Inflammatory macrophage treated with lipopolysaccharide for 4 hours (primary cell): ENCODE data around the gene PGR.

Experiments used
- DNase-seq: peaks from one replicate; pipeline ENCODE4 v3.0.0-alpha.2; 2020

Gene PGR

DNA sequence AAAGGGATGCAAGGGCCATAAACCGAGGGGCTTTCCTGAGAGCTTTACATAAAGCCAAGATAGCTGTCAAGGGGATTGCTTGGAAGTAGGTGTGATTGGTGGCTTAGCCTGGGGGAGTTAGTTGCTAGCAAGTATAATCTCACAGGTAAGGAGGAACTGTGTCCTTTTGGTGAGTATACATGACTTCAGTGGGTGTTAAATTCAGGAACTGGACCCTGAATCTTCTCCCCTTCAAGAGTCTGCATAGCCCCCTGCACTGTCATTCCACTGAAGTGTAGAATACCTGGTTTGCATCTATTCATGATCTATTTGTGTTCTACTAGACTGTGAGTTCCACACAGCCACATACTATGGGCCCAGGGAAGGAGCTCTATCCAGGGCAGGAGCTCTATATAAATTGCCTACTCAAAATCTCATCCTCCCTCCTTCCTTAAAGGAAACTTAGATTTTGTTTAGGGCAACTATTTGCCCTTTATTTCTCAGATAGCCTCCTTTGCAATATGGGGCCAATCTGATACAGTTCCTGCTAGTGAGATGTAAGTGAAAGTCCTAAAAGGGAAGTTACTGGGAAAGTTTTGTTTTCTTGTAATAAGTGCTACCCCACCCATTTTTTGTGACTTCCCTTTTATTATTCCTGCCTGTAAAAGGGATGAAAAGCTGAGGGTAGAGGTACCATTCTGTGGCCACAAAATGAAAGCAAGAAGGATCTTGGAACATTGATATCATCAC is 120.5 kb downstream of the PGR start:
- peak; percentile 49 for DNase-seq

DNA sequence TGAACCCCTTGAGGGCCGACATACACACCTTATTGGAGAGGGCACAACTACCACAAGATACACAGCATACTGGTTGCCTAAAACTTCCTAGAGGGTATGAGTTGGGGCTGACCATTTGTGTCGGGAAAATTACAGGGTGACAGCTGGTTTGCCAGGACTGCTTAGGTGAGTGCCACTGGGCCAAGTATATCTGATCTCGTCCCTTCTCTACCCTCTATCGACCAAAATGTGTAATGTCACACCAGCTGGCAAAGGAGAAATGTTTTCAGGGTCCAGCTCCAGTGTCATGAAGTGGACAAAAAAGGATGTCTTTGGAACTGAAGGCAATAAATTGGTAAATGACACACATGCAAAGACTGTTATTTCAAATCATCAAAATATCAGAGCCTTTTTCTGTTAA is 126.1 kb downstream of the PGR start:
- no peak for DNase-seq

DNA sequence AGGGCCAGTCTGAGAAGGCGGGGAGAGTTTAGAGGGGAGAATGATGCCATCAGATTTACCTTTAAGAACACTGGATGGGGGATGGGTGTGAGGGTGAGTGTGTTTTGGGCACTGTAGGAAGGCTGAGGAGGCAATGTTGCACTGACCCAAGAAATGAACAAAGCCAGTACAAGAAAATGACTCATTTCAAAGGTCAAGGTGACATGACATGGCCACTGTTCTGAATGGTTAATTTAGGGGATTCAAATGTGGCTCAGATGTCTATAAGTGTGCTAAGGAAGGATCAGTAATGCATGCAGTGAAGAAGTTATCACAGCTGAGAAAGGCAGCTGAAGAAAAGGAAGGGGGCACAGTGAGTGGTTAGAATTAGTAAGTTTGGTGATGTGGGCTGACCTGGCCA is 129.9 kb downstream of the PGR start:
- DNase-seq: no peak

DNA sequence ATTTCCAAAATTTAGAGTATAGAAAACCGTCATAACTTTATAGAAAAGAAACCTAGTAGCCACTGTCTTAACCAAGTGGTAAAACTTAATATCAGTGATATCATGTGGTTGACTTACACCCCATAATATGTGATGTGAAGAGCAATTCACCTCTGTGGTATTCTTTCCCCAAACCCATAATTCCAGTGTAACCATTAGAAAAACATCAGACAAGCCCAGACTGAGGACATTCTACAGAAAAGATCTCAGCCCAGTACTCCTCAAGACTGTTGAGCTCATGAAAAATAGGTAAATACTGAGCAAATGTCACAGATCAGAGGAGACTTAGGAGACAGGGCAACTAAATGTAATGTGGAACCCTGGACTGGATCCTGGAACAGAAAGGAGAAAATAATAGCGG is 134.6 kb downstream of the PGR start:
- no peak for DNase-seq

DNA sequence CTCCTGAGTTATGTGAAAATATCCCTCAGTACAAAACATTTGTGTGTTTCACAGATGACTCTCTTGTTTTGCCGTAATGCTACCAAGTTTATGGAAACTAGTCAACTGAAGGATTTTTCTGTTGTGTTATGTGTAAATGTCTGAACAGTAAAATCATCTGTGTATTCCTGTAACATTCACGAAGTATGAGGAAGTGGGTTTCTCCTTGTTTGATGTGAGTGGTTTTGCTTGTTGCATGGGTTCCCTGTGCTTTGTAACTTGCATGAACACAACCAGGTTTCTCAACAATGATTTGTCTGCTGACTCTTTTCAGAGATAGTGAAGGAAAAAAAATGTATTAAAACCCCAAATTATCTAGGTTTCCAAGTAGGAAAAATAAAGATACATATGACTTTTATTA is 138.1 kb downstream of the PGR start:
- no peak for DNase-seq

DNA sequence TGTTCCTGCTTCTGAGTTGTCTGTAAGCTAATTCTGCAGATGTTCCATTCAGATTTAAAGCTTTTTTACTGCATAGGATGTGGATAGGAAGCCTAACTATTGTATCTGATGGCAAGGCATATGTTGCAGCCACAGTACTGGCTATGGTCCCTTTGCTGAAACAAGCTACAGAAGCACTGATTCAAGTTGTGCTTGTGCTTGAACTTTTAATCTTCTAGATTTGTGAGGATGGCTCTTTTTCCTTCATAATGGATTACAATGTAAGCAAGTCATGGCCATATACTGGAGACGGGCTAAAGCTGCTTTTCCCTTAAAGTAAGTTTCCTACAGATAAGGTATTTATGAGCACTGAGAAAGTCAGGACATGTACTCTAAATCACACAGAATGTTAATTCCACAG is 138.7 kb downstream of the PGR start:
- DNase-seq: no peak

DNA sequence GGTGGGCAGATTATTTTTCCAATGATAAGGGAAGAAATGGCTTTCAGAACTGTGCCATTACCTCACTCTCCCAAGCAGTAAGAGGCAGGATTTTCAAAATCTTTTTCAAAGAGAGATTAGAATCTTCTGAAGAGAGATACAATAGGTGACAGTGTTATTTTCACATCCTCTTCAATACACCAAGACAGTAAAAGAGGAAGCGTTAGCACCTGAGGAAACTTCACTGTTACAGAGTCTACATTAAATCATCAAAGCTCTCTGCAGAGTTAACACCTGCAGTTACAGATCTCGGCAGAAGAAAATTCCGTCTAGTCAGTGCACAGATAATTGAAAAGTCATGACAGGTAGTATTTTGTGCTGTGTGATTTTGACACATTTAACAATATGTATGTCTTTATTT is 144.9 kb downstream of the PGR start:
- DNase-seq: no peak

DNA sequence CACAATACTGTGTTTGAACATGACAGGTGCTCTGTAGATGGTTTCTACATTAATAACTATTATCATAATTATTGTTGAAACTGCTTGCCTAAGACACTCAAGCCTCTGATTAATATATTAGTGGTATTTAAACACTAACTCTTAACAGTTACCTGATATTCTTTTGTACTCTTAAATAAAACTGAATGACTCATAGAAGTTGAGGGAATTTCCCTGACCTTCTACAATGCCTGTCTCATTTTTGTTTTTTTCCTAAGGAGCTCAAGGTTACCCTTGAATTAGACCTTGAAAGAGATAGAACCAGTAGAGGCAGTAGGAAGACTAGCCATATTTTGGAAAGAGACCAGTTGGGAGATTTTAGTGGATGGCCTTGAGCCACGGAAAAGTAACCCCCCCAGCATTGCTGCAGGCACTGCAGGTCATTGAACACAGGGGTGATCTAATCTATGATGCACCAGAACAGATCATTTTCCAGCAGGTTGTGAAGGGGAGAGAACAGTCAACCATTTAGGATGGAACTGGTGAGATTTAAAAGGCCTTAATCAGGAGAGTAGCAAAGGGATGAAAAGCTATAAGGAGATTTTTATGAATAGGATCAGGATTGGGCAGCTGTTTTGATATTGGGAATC is 148.3 kb downstream of the PGR start:
- DNase-seq: no peak

DNA sequence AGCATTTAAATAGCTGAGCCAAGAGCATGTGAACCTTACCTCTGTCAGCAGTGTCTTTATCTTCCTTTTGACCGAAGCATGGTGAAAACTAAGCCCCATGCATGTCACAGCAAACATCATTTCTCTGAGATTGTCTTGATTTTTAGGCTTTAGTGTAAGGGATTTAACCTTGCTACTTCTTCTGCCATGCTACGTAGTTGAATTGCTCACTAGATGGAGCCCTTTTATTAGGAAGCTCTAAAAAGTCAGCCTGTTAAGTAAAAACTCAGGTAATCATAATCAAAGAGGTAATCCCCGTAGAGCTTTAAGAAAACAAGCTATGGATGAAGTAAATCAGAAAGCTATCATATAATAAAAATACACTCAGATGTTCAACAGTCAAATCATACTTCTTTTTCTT is 149.5 kb downstream of the PGR start:
- DNase-seq: no peak
